ENCODE data around the gene TMEM248.

The TMEM248 gene

GRCh38 chr7:66928388-66928787 lies 7.4 kb downstream of the TMEM248 start:
- Histone ChIP-seq H3K9me3 (ENCODE audit: control insufficient read depth, low read length) (no peaks in the 10 kb centered on the region), H3K27me3 (replicated peaks; ENCODE audit: control insufficient read depth, insufficient read depth, low read length) (no peaks in the 10 kb centered on the region), H3K4me3 (ENCODE audit: low read length) (no peak overlapping the region), H3K9ac (ENCODE audit: low read length) (no peak overlapping the region), H3K4me1 (ENCODE audit: control insufficient read depth, insufficient read depth, low read length) (peaks cover 18% of the 10 kb centered on the region), H3K36me3 (ENCODE audit: control insufficient read depth, insufficient read depth, low read length, severe bottlenecking) (no peaks in the 10 kb centered on the region)
- no peak for DNase-seq (ENCODE audit: low read depth)

GRCh38 chr7:66929165-66929564 lies 8.1 kb downstream of the TMEM248 start:
- Histone ChIP-seq H3K27me3 (replicated peaks; ENCODE audit: control insufficient read depth, insufficient read depth, low read length) (no peaks in the 10 kb centered on the region), H3K4me1 (ENCODE audit: control insufficient read depth, insufficient read depth, low read length) (peaks cover 19% of the 10 kb centered on the region), H3K9ac (ENCODE audit: low read length) (no peak overlapping the region), H3K9me3 (ENCODE audit: control insufficient read depth, low read length) (no peaks in the 10 kb centered on the region), H3K36me3 (ENCODE audit: control insufficient read depth, insufficient read depth, low read length, severe bottlenecking) (no peaks in the 10 kb centered on the region), H3K4me3 (ENCODE audit: low read length) (no peak overlapping the region)
- DNase-seq (ENCODE audit: low read depth), result no peak

- no peak for DNase-seq (ENCODE audit: low read depth)
- no peaks in the 10 kb centered on the region for H3K27me3 ChIP-seq (replicated peaks; ENCODE audit: control insufficient read depth, insufficient read depth, low read length)
- no peak overlapping the region for H3K4me3 ChIP-seq (ENCODE audit: low read length)
- no peaks in the 10 kb centered on the region for H3K9me3 ChIP-seq (ENCODE audit: control insufficient read depth, low read length)
- peaks cover 19% of the 10 kb centered on the region for H3K4me1 ChIP-seq (ENCODE audit: control insufficient read depth, insufficient read depth, low read length)
- H3K36me3 ChIP-seq (ENCODE audit: control insufficient read depth, insufficient read depth, low read length, severe bottlenecking), result no peaks in the 10 kb centered on the region
- H3K9ac ChIP-seq (ENCODE audit: low read length), result no peak overlapping the region
Measured at GRCh38 chr7:66929935-66930334, 8.9 kb downstream of the TMEM248 start.

GRCh38 chr7:66930341-66930740 lies 9.3 kb downstream of the TMEM248 start:
- Histone ChIP-seq H3K9me3 (ENCODE audit: control insufficient read depth, low read length) (no peaks in the 10 kb centered on the region), H3K4me1 (ENCODE audit: control insufficient read depth, insufficient read depth, low read length) (peaks cover 19% of the 10 kb centered on the region), H3K27me3 (replicated peaks; ENCODE audit: control insufficient read depth, insufficient read depth, low read length) (no peaks in the 10 kb centered on the region), H3K9ac (ENCODE audit: low read length) (no peak overlapping the region), H3K36me3 (ENCODE audit: control insufficient read depth, insufficient read depth, low read length, severe bottlenecking) (no peaks in the 10 kb centered on the region), H3K4me3 (ENCODE audit: low read length) (no peak overlapping the region)
- no peak for DNase-seq (ENCODE audit: low read depth)

- DNase-seq (ENCODE audit: low read depth), result no peak
- Histone ChIP-seq H3K4me3 (ENCODE audit: low read length) (no peak overlapping the region), H3K27me3 (replicated peaks; ENCODE audit: control insufficient read depth, insufficient read depth, low read length) (no peaks in the 10 kb centered on the region), H3K4me1 (ENCODE audit: control insufficient read depth, insufficient read depth, low read length) (peaks cover 9% of the 10 kb centered on the region), H3K9ac (ENCODE audit: low read length) (no peak overlapping the region), H3K36me3 (ENCODE audit: control insufficient read depth, insufficient read depth, low read length, severe bottlenecking) (peaks cover under 1% of the 10 kb centered on the region), H3K9me3 (ENCODE audit: control insufficient read depth, low read length) (no peaks in the 10 kb centered on the region)
Measured at GRCh38 chr7:66933469-66933868, 12.4 kb downstream of the TMEM248 start.

- Histone ChIP-seq H3K27me3 (replicated peaks; ENCODE audit: control insufficient read depth, insufficient read depth, low read length) (no peaks in the 10 kb centered on the region), H3K36me3 (ENCODE audit: control insufficient read depth, insufficient read depth, low read length, severe bottlenecking) (peaks cover 17% of the 10 kb centered on the region), H3K9ac (ENCODE audit: low read length) (no peak overlapping the region), H3K4me1 (ENCODE audit: control insufficient read depth, insufficient read depth, low read length) (peaks cover 7% of the 10 kb centered on the region), H3K9me3 (ENCODE audit: control insufficient read depth, low read length) (no peaks in the 10 kb centered on the region), H3K4me3 (ENCODE audit: low read length) (no peak overlapping the region)
- DNase-seq (ENCODE audit: low read depth), result no peak
Measured at GRCh38 chr7:66937940-66938339, 16.9 kb downstream of the TMEM248 start.

GRCh38 chr7:66939325-66939724 lies 18.3 kb downstream of the TMEM248 start:
- peaks cover 31% of the 10 kb centered on the region for H3K36me3 ChIP-seq (ENCODE audit: control insufficient read depth, insufficient read depth, low read length, severe bottlenecking)
- no peak overlapping the region for H3K9ac ChIP-seq (ENCODE audit: low read length)
- H3K9me3 ChIP-seq (ENCODE audit: control insufficient read depth, low read length), result no peaks in the 10 kb centered on the region
- no peak for DNase-seq (ENCODE audit: low read depth)
- H3K4me3 ChIP-seq (ENCODE audit: low read length), result no peak overlapping the region
- H3K27me3 ChIP-seq (replicated peaks; ENCODE audit: control insufficient read depth, insufficient read depth, low read length), result no peaks in the 10 kb centered on the region
- H3K4me1 ChIP-seq (ENCODE audit: control insufficient read depth, insufficient read depth, low read length), result no peaks in the 10 kb centered on the region

- Histone ChIP-seq H3K9me3 (ENCODE audit: control insufficient read depth, low read length) (no peaks in the 10 kb centered on the region), H3K36me3 (ENCODE audit: control insufficient read depth, insufficient read depth, low read length, severe bottlenecking) (peaks cover 82% of the 10 kb centered on the region), H3K9ac (ENCODE audit: low read length) (no peak overlapping the region), H3K4me3 (ENCODE audit: low read length) (no peak overlapping the region), H3K4me1 (ENCODE audit: control insufficient read depth, insufficient read depth, low read length) (no peaks in the 10 kb centered on the region), H3K27me3 (replicated peaks; ENCODE audit: control insufficient read depth, insufficient read depth, low read length) (no peaks in the 10 kb centered on the region)
- no peak for DNase-seq (ENCODE audit: low read depth)
Measured at GRCh38 chr7:66946545-66946944, 25.5 kb downstream of the TMEM248 start.

GRCh38 chr7:66948480-66949109 lies 27.6 kb downstream of the TMEM248 start:
- Histone ChIP-seq H3K4me1 (ENCODE audit: control insufficient read depth, insufficient read depth, low read length) (peaks cover 8% of the 10 kb centered on the region), H3K36me3 (ENCODE audit: control insufficient read depth, insufficient read depth, low read length, severe bottlenecking) (peaks cover 80% of the 10 kb centered on the region), H3K27me3 (replicated peaks; ENCODE audit: control insufficient read depth, insufficient read depth, low read length) (no peaks in the 10 kb centered on the region), H3K9ac (ENCODE audit: low read length) (no peak overlapping the region), H3K4me3 (ENCODE audit: low read length) (no peak overlapping the region), H3K9me3 (ENCODE audit: control insufficient read depth, low read length) (no peaks in the 10 kb centered on the region)
- no peak for DNase-seq (ENCODE audit: low read depth)

- no peak overlapping the region for H3K4me3 ChIP-seq (ENCODE audit: low read length)
- H3K36me3 ChIP-seq (ENCODE audit: control insufficient read depth, insufficient read depth, low read length, severe bottlenecking), result peaks cover 76% of the 10 kb centered on the region
- H3K9me3 ChIP-seq (ENCODE audit: control insufficient read depth, low read length), result no peaks in the 10 kb centered on the region
- H3K9ac ChIP-seq (ENCODE audit: low read length), result no peak overlapping the region
- peaks cover 8% of the 10 kb centered on the region for H3K4me1 ChIP-seq (ENCODE audit: control insufficient read depth, insufficient read depth, low read length)
- no peak for DNase-seq (ENCODE audit: low read depth)
- no peaks in the 10 kb centered on the region for H3K27me3 ChIP-seq (replicated peaks; ENCODE audit: control insufficient read depth, insufficient read depth, low read length)
Measured at GRCh38 chr7:66950311-66950710, 29.3 kb downstream of the TMEM248 start.

- Histone ChIP-seq H3K9me3 (ENCODE audit: control insufficient read depth, low read length) (no peaks in the 10 kb centered on the region), H3K27me3 (replicated peaks; ENCODE audit: control insufficient read depth, insufficient read depth, low read length) (no peaks in the 10 kb centered on the region), H3K36me3 (ENCODE audit: control insufficient read depth, insufficient read depth, low read length, severe bottlenecking) (peaks cover 78% of the 10 kb centered on the region), H3K4me1 (ENCODE audit: control insufficient read depth, insufficient read depth, low read length) (peaks cover 8% of the 10 kb centered on the region), H3K9ac (ENCODE audit: low read length) (no peak overlapping the region), H3K4me3 (ENCODE audit: low read length) (no peak overlapping the region)
- no peak for DNase-seq (ENCODE audit: low read depth)
Measured at GRCh38 chr7:66950763-66951162, 29.7 kb downstream of the TMEM248 start.

Data from adipocyte (in vitro differentiated cells).